GM21529 (cell line): ENCODE results near the gene TLE3.
A peak's percentile ranks its signal among the peaks of the same experiment; 100 is the strongest.

Experiments used
- ATAC-seq: cut with Tn5 transposase; IDR thresholded peaks from one replicate; pipeline ENCODE4 v1.9.1; 2021; ENCODE audit not compliant: unreplicated experiment

TLE3 gene

DNA sequence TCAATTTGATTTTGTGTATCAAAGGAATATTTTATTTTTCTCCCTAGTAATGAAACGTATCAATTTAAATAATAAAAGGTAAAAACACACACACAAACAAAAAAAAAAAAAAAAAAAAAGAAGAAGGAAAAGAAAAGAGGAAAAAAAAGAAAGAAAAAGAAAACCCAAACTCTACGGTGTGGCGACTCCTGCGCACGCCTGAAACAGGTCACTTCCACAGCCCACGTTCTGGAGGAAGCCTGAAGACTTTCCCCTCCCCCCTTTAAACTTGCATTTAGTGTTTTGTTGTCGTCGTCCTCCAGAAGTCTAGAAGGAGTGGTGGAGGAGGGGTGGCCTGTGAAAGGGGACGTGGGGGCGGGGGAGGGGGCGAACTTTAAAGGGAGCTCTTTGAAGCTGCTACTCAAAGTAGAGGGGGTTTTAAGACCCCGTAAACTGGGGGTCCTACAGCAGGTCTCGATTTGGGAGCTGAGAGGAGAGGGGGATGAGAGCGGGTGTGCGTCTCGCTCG, 2.3 kb upstream of the TLE3 start:
- ATAC-seq: no peak

DNA sequence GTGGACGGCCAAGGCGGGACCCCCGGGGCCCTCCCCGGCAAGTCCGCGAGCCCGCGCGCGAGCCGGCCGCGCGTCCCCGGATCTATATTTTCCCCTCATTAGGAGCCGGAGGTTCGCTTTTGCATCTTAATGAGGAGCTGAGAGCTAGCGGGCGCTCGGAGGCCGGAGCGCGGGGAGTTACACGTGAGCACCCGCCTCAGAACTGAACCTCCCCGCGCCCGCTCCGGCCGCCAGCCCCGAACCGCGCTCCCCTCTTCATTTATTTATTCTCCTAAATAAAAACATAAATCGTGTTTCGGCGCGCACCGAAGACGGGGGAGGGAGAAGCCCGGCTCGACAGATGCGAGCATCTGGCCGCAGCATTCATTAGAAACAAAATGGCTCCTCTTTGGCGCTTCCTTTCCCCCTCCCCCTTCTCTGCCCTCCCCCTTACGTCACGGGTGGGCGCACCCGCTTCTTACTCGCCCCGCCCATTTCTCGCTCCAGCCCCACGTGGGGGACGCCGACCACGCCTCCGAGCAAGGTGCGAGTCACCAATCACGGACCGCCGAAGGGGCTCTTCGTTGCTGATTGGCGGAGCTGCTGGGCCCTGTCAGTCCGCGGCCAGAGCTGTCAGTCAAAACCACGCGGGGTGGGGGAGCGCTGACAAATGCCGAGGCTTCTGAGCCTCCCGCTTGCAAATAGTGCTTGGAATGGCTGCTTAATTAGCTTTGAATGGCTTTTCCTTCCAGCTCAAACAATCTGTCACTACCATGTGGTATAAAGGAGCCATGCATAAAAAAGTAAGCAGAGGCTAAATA, 1.6 kb upstream of the TLE3 start:
- peak; percentile 65 for ATAC-seq

DNA sequence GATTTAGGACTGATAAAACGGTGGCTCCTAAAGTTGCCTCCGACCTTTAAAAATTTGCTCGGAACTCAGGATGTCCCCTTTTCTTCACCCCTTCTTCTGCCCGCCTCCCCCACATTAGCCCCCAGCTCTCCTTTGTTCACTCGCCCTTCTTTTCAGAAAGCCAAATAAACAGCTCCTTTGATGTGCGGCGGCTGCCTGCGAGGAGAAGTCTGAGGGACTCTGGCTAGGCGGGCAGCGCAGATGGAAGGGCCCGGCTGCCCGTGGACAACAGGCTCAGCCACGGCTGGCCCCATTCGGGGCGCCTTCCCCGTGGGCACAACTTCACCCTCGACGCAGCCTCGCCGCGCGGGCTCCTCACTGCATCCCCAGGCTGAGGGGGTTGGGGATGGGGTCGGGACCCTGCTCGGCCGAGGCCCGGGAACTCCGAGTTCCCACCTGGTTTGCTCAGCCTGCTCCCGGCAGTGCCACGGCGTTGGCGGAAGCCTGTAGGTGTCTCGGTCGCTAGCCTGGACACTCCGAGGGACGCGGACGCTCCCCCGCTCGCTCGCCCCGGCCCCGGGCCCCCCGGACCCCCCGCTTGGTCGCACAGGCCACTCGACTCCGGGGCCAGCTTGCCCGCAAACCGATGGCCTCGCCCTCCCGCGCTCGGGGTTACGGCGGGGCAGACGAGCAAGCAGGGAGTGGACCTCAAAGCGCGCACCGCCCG, 897 bp upstream of the TLE3 start:
- peak; percentile 2 for ATAC-seq

GRCh38 chr15:70098153-70098460, 390 bp upstream of the TLE3 start:
- no peak for ATAC-seq

DNA sequence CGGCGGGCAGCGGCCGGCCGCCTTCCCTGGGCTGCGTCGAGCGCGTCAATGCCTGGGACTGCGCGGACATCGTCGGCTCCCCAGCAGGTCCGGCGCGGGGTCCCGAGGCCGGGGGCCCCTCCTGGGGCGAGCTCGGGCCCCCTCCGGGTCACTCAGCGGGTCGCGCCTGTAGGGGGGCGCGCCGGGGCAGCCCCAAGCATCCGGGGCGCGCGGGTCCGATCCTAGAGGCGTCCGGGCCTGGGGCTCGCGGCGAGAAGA, 725 bp downstream of the TLE3 start:
- ATAC-seq: no peak

- no peak for ATAC-seq
Observed at GRCh38 chr15:70096215-70097062, 1.3 kb downstream of the TLE3 start.

- ATAC-seq: no peak
Observed at GRCh38 chr15:70095408-70096214, 2.1 kb downstream of the TLE3 start.

DNA sequence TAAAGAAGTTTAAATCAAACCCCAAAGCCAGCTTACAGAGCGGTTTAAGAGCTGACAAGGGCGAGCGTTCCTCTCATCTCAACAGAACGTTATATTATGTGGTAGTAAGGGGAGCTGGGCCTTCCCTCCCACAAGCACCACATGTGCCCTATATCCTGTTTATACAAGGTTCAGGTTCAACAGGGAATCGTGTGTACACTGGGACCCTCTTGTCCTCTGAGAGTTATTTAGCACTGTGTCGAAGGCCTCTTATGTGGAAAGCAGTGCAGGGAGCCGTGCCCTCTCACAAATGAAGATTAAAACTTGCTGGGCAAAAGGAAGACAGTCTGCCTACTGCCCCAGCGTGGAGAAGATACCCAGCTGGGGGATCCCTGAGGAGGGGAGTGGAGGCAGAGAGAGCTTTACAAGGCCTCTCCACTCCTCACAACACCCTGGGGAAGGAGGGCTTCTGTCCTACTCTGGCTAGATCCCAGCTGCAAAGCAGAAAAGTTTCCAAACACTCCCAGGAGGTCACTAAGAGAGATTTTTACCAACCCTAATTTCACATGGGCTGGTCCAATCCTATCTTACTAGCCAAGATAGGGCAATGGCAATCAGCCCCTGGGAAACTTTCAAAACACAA, 2.9 kb downstream of the TLE3 start:
- ATAC-seq: no peak

DNA sequence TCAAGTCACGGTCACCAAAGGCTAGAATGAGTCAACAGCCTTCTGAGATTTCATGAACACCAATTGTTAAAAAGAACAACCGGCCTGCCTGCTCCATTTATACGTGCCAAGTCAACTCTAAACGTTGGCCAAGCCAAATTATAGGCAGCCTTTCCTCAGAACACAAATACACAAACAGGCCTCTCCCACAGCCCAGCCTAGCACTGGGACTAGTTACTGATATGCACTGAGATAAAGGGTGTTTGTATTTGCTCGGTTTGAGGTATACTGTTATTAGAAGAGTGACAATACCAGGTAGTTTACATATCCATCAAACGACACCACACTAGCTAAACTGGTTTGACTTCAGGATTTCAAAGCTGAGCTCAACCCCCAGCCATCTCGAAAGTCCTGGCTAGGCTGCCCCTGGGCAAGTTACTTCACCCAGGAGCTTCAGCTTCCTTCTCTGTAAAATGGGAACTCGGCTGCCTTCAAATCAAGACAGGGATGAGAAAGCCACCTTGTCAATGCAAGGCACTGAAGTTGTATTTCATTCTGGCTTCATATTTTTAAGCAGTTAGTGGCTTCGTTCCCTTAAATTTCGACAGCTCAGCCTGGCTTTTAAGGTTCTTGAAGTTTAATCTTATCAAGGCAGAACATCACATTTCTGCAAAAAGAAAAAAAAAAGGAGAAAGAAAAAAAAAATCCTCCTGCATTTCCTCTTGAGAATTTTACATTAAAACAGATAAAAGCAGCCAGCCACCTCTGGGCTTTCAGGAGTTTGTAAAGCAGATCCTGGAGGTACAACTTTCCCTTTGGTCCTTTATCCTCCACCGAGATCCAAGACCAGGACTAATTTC, 4.0 kb downstream of the TLE3 start:
- ATAC-seq: no peak

- no peak for ATAC-seq
Observed at GRCh38 chr15:70093070-70093469, 4.6 kb downstream of the TLE3 start.

DNA sequence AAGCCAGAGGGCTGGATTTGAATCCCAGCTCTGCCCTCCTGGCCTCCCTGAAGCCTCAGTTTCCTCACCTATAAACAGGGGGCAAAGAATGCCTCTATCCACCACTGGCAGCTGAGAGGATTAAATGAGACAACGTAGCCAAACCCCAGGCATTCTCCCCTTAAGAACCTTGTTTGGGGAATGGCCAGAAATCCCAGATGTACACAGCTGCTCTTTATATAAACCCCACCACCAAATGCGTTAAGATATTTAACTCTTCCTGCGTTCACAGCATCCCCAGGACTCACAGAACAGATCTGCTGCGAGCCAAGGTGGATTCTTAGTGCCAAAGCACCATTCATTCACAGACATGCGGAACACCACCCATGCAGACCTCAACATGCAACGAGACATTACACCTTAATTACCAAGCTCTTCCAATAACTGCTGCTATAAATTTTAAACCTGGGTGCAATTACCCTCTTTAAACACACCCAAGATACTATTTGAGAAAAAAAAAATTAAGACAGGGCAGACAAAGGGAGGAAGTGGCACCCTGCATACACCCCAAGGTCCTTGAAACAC, 5.2 kb downstream of the TLE3 start:
- ATAC-seq: no peak

GRCh38 chr15:70091726-70092463, 5.8 kb downstream of the TLE3 start:
- no peak for ATAC-seq

- ATAC-seq: no peak
Observed at GRCh38 chr15:70090436-70091296, 7.1 kb downstream of the TLE3 start.

GRCh38 chr15:70089692-70089971, 8.1 kb downstream of the TLE3 start:
- ATAC-seq: no peak

GRCh38 chr15:70088887-70089691, 8.6 kb downstream of the TLE3 start:
- no peak for ATAC-seq

- ATAC-seq: no peak
Observed at GRCh38 chr15:70088455-70088854, 9.3 kb downstream of the TLE3 start.

- no peak for ATAC-seq
Observed at GRCh38 chr15:70087708-70088352, 9.9 kb downstream of the TLE3 start.
